SK-N-SH (cell line): ENCODE data around the gene CHCHD6.

Experiments
- CHD2 ChIP-seq: fragments of 150-350 bp; IDR thresholded peaks from 2 replicates; pipeline ENCODE4 v1.6.1; 2018; ENCODE audit warnings: low read length; ENCODE audit not compliant: partially characterized antibody
- CTCF ChIP-seq: fragments of 200-600 bp; sonication (generic); IDR thresholded peaks from 2 replicates; pipeline ENCODE4 v1.6.1; 2017; ENCODE audit warnings: antibody characterized with exemption, mild to moderate bottlenecking, moderate library complexity
- EP300 ChIP-seq, 2 experiments: IDR thresholded peaks; 2 replicates each; pipeline versions ENCODE4 v1.4.0 to v1.6.1; 2012; ENCODE audit warnings: borderline replicate concordance in 1 of 2, low read depth in 1 of 2, low read length in 1 of 2
- EZH2phosphoT487 ChIP-seq: fragments of 200-600 bp; sonication (generic); IDR thresholded peaks from 2 replicates; pipeline ENCODE4 v1.6.1; 2017; ENCODE audit warnings: low read depth, mixed run types, mild to moderate bottlenecking, antibody characterized with exemption, moderate library complexity, borderline replicate concordance
- RAD21 ChIP-seq: IDR thresholded peaks from 2 replicates; pipeline ENCODE4 v1.6.1; 2012; ENCODE audit warnings: mild to moderate bottlenecking, low read length
- RFX5 ChIP-seq: IDR thresholded peaks from 2 replicates; pipeline ENCODE4 v1.6.1; 2012; ENCODE audit warnings: mild to moderate bottlenecking, improper control_type of control experiment, low read length
- YY1 ChIP-seq: IDR thresholded peaks from 2 replicates; pipeline ENCODE4 v1.4.0; 2012; ENCODE audit warnings: low read depth, mild to moderate bottlenecking
- TF ChIP-seq, protein P1 (sequence below): fragments of 150-350 bp; IDR thresholded peaks from 2 replicates; pipeline ENCODE4 v1.6.1; 2017; ENCODE audit warnings: antibody characterized with exemption, low read length, low read depth, borderline replicate concordance

DNA sequence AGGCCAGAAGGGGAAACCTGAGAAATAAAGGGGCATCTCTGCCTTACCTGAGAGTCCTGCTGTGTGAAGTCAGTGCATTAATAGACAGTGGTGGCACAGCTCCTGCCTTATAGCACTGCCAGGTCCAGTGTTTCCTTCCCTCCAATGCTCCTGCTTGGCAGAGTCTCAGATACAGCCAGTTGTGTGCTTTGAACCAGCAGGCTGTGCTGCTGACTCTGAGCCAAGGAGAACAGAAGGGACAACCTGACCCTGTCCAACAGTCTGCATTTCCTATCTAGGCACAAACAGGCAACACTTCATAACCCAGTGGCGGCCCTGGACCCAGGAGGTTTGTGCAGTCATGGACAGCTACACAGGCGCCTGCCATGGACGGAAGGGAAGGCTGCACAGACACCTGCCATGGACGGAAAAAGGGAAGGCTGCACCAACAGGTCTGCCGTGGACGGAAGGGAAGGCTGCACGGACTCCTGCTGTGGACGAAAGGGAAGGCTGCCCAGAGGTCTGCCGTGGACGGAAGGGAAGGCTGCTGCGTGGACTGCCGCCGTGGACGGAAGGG is 245.0 kb downstream of the CHCHD6 start:
- TF ChIP-seq CTCF (no peak), EZH2phosphoT487 (no peak), EP300 (IDR thresholded peaks at IDR 0.05; ENCODE audit: borderline replicate concordance in 1 of 2, low read depth in 1 of 2, low read length in 1 of 2) (no peak), CHD2 (no peak), RAD21 (no peak), RFX5 (no peak), YY1 (no peak)
- TF ChIP-seq, protein P1, sequence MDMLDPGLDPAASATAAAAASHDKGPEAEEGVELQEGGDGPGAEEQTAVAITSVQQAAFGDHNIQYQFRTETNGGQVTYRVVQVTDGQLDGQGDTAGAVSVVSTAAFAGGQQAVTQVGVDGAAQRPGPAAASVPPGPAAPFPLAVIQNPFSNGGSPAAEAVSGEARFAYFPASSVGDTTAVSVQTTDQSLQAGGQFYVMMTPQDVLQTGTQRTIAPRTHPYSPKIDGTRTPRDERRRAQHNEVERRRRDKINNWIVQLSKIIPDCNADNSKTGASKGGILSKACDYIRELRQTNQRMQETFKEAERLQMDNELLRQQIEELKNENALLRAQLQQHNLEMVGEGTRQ: no peak
